Measurements from ENCODE around the gene ZNF425. TPM values are rescaled to one million over a fixed set of nuclear protein-coding genes. Genes with fewer than 3 reads are reported as not detected.

ZNF425 gene
- total and polyA plus RNA-seq, 9 of the 15 experiments (the other 6 are each of a cell fraction or from before 2014, with no cell fraction given), result 0.03 to 0.89 (median 0.54) TPM

- ChIA-PET CTCF (ENCODE audit: low intra/inter-chr PET ratio) (no interaction called here), POLR2A (no interaction called here)
- Histone ChIP-seq H3K4me2 (ENCODE audit: insufficient read depth, low read length) (no peak overlapping the region), H3K9me1 (ENCODE audit: control insufficient read depth, insufficient read depth, low read length) (no peaks in the 10 kb centered on the region), H3K9me3 (replicated peaks; ENCODE audit: control insufficient read depth, insufficient read depth, low read depth, low read length) (0 out of 2 replicates have a peak, but pooled peaks cover 2% of the 10 kb centered on the region), H3K9ac (ENCODE audit: insufficient read depth in 1 of 2, low read depth in 2 of 2, low read length in 2 of 2) (no peak overlapping the region), H4K20me1 (replicated peaks; ENCODE audit: control insufficient read depth, insufficient read depth, low read length) (no peaks in the 10 kb centered on the region), H3K4me1 (replicated peaks in 1 of 2; ENCODE audit: control insufficient read depth in 2 of 2, insufficient read depth in 2 of 2, low read length in 2 of 2) (peaks cover 0 to 20% of the 10 kb centered on the region in 2 experiments; a peak in 2 of 5 replicates), H3K4me3 (no peak overlapping the region), H3K27me3 (ENCODE audit: control insufficient read depth in 2 of 2, insufficient read depth in 2 of 2, low read length in 2 of 2) (no peaks in the 10 kb centered on the region), H2AFZ (ENCODE audit: low read depth, low read length) (no peak overlapping the region), H3K79me2 (ENCODE audit: control insufficient read depth, insufficient read depth, low read length) (peaks cover 7% of the 10 kb centered on the region; the same call in 1 of the 3 replicates), H3K36me3 (ENCODE audit: control insufficient read depth, insufficient read depth, low read length) (no peaks in the 10 kb centered on the region), H3K27ac (ENCODE audit: extremely low read depth, low read depth, low read length) (no peak overlapping the region)
- in situ Hi-C loops (cut with MboI), result no loop called here
- intact Hi-C loops (cut with micrococcal nuclease), result no loop called here
- 35% methylated on average over 1 of the region's 1 CpG for WGBS (ENCODE audit: insufficient coverage, low coverage, missing lambda C conversion rate)
- FAIRE-seq (no peak), ATAC-seq (no peak), DNase-seq (ENCODE audit: extremely low read depth in 1 of 4, low spot score in 3 of 4) (no peak)
- TF ChIP-seq SIRT6 (IDR thresholded peaks at IDR 0.05; ENCODE audit: low read depth, low read length) (no peak), EGR1 (conservative IDR thresholded peaks at IDR 0.05) (no peak), SNAPC5 (CRISPR knock-in tag; IDR thresholded peaks at IDR 0.05) (no peak), E2F1 (CRISPR knock-in tag; IDR thresholded peaks at IDR 0.05) (no peak), ZNF766 (CRISPR knock-in tag; conservative IDR thresholded peaks at IDR 0.05) (peak; percentile 90; the same call in 1 of the 2 replicates), ZKSCAN8 (CRISPR knock-in tag; IDR thresholded peaks at IDR 0.05) (no peak)
- no TSS peak for BruUV-seq (replicated peaks)
Measured at GRCh38 chr7:149085866-149086265, 40.3 kb downstream of the ZNF425 start.

Data from K562 (cell line).